Body of pancreas (tissue), 4 donors: Measurements from ENCODE around the gene QRICH2. TPM values are rescaled to one million over a fixed set of nuclear protein-coding genes. Genes with fewer than 3 reads are reported as not detected.

ENCODE experiments used
- ATAC-seq: fragments of 150-250 bp; one replicate; pipeline ENCODE4 v1.9.1; 2016
- DNase-seq, 4 donors: peaks; one replicate each; pipeline ENCODE4 v3.0.0-alpha.2; 2019
- H3K27ac ChIP-seq, 4 donors: fragments of 200-600 bp; sonication (generic); 1 replicate in 3 of 4; 2 replicates in 1 of 4; pipeline versions ENCODE4 v1.5.1 to v1.6.1; 2016 to 2019; ENCODE audit warnings: mild to moderate bottlenecking in 1 of 4, mixed read lengths in 1 of 4, moderate library complexity in 1 of 4
- H3K27me3 ChIP-seq, 2 donors: fragments of 200-600 bp; sonication (generic); one replicate each; pipeline ENCODE4 v1.6.0; 2016; ENCODE audit warnings: mild to moderate bottlenecking in 1 of 2
- H3K36me3 ChIP-seq, 2 donors: fragments of 200-600 bp; sonication (generic); replicated peaks in 1 of 2; 2 replicates each; pipeline ENCODE4 v1.5.1; 2016; ENCODE audit warnings: low read depth in 2 of 2; ENCODE audit not compliant: insufficient read depth in 1 of 2
- H3K4me1 ChIP-seq: fragments of 200-600 bp; sonication (generic); one replicate; pipeline ENCODE4 v1.6.0; 2016
- H3K4me3 ChIP-seq, 2 donors: fragments of 200-600 bp; sonication (generic); 1 replicate in 1 of 2; 2 replicates in 1 of 2; pipeline ENCODE4 v1.5.1; 2016 to 2019
- H3K9me3 ChIP-seq, 3 donors: fragments of 200-600 bp; sonication (generic); 1 replicate in 2 of 3; 2 replicates in 1 of 3; pipeline ENCODE4 v1.5.1; 2016
- POLR2A ChIP-seq, 3 donors: fragments of 450-650 bp; IDR thresholded peaks; one replicate each; pipeline ENCODE4 v1.6.1; 2016; ENCODE audit warnings: antibody characterized with exemption in 3 of 3, mild to moderate bottlenecking in 2 of 3
- WGBS, 2 donors: methylation state at CpG; one replicate each; pipeline ENCODE4 v1.1.5; 2017; 5-methylcytosine and 5-hydroxymethylcytosine counted together
- intact Hi-C: fragments of 100-400 bp; cut with DNase I; formaldehyde crosslinking; loops from one replicate; pipeline ENCODE4 v1.15.1; 2023
- total RNA-seq, 2 donors: library from RNA; depleted of rRNA; stranded (reverse); fragments of >200 nt; gene quantifications; one replicate each; pipeline ENCODE4 v1.1.0, GENCODE V29; 2016
- TF ChIP-seq, protein P1 (sequence below), 7 experiments: fragments of 450-650 bp in 4 of 7; fragments of 200-600 bp in 3 of 7; sonication (generic) in 3 of 7; IDR thresholded peaks; one replicate each; pipeline ENCODE4 v1.5.1; 2016 to 2019; ENCODE audit warnings: antibody characterized with exemption in 7 of 7

QRICH2 gene
- total RNA-seq, 2 donors from 2014 or later: 0.66 to 1.6 TPM

DNA sequence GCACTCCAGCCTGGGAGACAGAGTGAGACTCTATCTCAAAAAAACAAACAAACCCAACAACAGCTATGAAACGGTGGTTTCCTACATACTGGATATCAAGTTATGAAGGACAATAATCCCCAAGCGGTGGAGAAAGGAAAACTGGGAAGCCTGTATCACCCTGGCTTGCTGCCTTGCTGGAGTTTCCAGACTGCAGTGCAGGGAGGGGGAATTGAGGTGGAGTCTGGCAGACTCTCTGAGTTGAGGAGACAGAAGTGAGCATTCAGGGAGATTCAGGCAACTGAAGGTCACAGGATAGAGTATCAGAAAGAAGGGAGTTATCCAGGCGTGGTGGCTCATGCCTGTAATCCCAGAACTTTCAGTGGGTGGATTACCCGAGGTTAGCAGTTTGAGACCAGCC, 11.9 kb downstream of the QRICH2 start:
- H3K9me3 ChIP-seq: no peaks in the 10 kb centered on the region
- no peak overlapping the region for H3K27ac ChIP-seq
- no peaks in the 10 kb centered on the region for H3K36me3 ChIP-seq
- H3K4me1 ChIP-seq: no peaks in the 10 kb centered on the region
- H3K4me3 ChIP-seq: no peak overlapping the region
- WGBS, 2 donors: 55 to 65% methylated on average over 4 of the region's 4 CpGs
- ATAC-seq: no peak
- DNase-seq: no peak
- H3K27me3 ChIP-seq: no peaks in the 10 kb centered on the region
- intact Hi-C loops: loop anchor here (10.0 kb wide), 1 partner anchor 381 kb away; no protein-coding TSS in a partner anchor
- TF ChIP-seq, protein P1, sequence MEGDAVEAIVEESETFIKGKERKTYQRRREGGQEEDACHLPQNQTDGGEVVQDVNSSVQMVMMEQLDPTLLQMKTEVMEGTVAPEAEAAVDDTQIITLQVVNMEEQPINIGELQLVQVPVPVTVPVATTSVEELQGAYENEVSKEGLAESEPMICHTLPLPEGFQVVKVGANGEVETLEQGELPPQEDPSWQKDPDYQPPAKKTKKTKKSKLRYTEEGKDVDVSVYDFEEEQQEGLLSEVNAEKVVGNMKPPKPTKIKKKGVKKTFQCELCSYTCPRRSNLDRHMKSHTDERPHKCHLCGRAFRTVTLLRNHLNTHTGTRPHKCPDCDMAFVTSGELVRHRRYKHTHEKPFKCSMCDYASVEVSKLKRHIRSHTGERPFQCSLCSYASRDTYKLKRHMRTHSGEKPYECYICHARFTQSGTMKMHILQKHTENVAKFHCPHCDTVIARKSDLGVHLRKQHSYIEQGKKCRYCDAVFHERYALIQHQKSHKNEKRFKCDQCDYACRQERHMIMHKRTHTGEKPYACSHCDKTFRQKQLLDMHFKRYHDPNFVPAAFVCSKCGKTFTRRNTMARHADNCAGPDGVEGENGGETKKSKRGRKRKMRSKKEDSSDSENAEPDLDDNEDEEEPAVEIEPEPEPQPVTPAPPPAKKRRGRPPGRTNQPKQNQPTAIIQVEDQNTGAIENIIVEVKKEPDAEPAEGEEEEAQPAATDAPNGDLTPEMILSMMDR (IDR thresholded peaks at IDR 0.05): no peak
- no peak for TF ChIP-seq POLR2A (IDR thresholded peaks at IDR 0.05)

DNA sequence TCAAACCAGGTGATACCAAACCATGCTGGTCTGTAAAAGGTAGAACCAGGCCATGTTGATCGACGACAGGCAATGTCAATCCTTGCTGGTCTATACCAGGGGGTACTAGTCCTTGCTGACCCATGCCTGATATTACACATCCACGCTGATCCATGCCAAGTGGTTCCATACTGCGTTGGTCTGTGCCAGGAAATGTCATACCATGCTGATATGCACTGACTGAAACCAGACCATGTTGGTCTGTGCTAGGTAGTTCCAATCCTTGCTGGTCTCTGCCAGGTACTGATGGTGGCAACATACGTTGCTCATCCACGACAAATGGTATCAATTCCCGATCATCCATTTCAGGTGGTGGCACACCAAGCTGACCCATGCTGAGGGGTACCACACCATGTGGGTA, 15.0 kb downstream of the QRICH2 start:
- no peak for ATAC-seq
- Histone ChIP-seq H3K4me1 (no peaks in the 10 kb centered on the region), H3K36me3 (no peaks in the 10 kb centered on the region), H3K9me3 (no peaks in the 10 kb centered on the region), H3K4me3 (no peak overlapping the region), H3K27ac (no peak overlapping the region), H3K27me3 (no peaks in the 10 kb centered on the region)
- TF ChIP-seq POLR2A (IDR thresholded peaks at IDR 0.05): no peak
- TF ChIP-seq, protein P1 (IDR thresholded peaks at IDR 0.05): no peak
- WGBS, 2 donors: 86 to 87% methylated on average over 3 to 7 of the region's 7 CpGs
- intact Hi-C loops: loop anchor here (10.0 kb wide), 1 partner anchor 378 kb away; no protein-coding TSS in a partner anchor
- no peak for DNase-seq

DNA sequence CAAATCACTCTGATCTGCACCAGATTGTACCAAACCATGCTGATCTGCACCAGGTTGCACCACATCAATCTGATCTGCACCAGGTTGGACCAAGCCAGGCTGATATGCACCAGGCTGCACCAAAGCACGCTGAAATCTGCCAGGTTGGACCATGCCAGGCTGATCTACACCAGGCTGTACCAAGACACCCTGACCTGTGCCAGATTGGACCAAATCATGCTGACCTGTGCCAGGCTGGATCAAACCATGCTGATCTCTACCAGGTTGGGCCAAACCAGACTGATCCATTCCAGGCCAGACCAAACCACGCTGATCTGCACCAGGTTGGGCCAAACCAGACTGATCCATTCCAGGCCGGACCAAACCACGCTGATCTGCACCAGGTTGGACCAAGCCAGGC, 15.5 kb downstream of the QRICH2 start:
- intact Hi-C loops: loop anchor here (10.0 kb wide), 1 partner anchor 378 kb away; no protein-coding TSS in a partner anchor
- no peak for DNase-seq
- 94% methylated on average over 4 of the region's 4 CpGs; no CpG with 5 or more reads in 1 of the 2 donors for WGBS, 2 donors

DNA sequence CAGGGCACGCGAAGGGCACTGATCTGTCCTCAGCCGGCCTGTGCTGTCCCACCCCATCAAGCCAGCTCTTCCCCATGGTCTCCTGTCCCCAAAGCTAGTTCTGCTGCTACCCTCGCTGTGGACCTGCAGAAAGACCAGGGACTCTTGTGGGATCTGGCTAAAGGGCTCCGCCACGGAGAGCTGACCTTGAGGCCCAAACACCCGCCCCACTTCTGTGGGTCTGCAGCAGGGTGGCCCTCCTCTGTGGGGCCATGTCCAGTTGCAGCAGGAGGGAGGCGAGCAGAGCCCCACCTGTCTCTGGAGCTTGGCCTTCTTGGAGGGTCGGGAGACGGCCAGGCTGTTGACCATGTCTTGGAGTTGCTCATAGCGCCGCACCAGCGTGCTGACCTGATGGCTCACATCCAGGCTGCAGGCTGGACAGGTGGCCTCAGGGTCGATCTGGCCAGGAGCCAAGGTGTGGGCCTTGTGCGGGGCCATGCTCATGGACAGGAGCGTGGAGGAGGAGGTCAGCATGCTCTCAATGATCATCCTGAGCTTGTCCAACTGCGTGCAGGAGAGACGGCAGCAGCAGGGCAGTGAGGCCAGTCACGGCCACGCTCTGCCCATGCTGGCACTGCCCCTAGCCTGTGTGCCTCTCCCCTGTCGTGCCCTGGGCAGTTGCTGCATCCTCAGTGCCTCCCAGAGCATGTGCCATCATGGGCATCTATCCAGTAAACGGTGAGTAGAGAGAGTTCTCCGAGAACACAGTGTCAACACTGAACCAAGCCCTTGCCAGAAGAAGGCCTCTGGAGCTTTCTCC, 26.3 kb downstream of the QRICH2 start:
- Histone ChIP-seq H3K9me3 (no peaks in the 10 kb centered on the region), H3K4me1 (peaks cover 14% of the 10 kb centered on the region), H3K27ac (no peak overlapping the region), H3K4me3 (no peak overlapping the region), H3K27me3 (no peaks in the 10 kb centered on the region), H3K36me3 (no peaks in the 10 kb centered on the region)
- DNase-seq (no peak), ATAC-seq (no peak)
- intact Hi-C loops: loop anchor here (5.0 kb wide), 1 partner anchor 159 kb away; no protein-coding TSS in a partner anchor
- TF ChIP-seq, protein P1 (IDR thresholded peaks at IDR 0.05): no peak
- TF ChIP-seq POLR2A (IDR thresholded peaks at IDR 0.05): no peak
- 63 to 75% methylated on average over 6 to 23 of the region's 23 CpGs for WGBS, 2 donors

More for the DNA sequence above, 15.5 kb downstream of the QRICH2 start:
- H3K27me3 ChIP-seq: no peaks in the 10 kb centered on the region
- H3K9me3 ChIP-seq: no peaks in the 10 kb centered on the region
- H3K27ac ChIP-seq: no peak overlapping the region
- no peaks in the 10 kb centered on the region for H3K36me3 ChIP-seq
- no peak overlapping the region for H3K4me3 ChIP-seq
- no peak for TF ChIP-seq POLR2A (IDR thresholded peaks at IDR 0.05)
- TF ChIP-seq, protein P1 (IDR thresholded peaks at IDR 0.05): no peak
- no peak for ATAC-seq
- no peaks in the 10 kb centered on the region for H3K4me1 ChIP-seq
